Brain microvascular endothelial cell (primary cell): Measurements from ENCODE around the gene ICOSLG.
"Not testable (repeated sequence)": the region's sequence is repeated elsewhere in the genome, so short reads cannot be mapped to it uniquely, and the experiment has no call there.

Source experiments
- DNase-seq: peaks from one replicate; pipeline ENCODE4 v3.0.0-alpha.2; 2020
- H3K27ac ChIP-seq: fragments of 250-450 bp; sonication (Bioruptor Pico); 2 replicates; pipeline ENCODE4 v1.5.1; 2020; ENCODE audit warnings: mild to moderate bottlenecking, moderate library complexity
- H3K27me3 ChIP-seq: fragments of 250-450 bp; sonication (Bioruptor Pico); replicated peaks from 2 replicates; pipeline ENCODE4 v1.5.1; 2020; ENCODE audit warnings: mild to moderate bottlenecking
- H3K36me3 ChIP-seq: fragments of 250-450 bp; sonication (Bioruptor Pico); replicated peaks from 2 replicates; pipeline ENCODE4 v1.5.1; 2020; ENCODE audit warnings: mild to moderate bottlenecking
- H3K4me3 ChIP-seq: 2 replicates; pipeline ENCODE4 v1.5.1; 2011; ENCODE audit warnings: low read depth, mild to moderate bottlenecking, control low read depth, low read length, moderate library complexity
- CTCF ChIP-seq: IDR thresholded peaks from 2 replicates; pipeline ENCODE4 v1.5.1; 2011; ENCODE audit warnings: low read depth, mild to moderate bottlenecking, moderate library complexity, low read length, control low read depth, inconsistent platforms; ENCODE audit errors: missing control alignments
- in situ Hi-C: cut with HindIII; loops from 2 replicates; pipeline ENCODE4 v1.10.0; 2017; ENCODE audit warnings: low sequenced_read_pairs, low pct_ligation_motif_present

Gene ICOSLG

GRCh38 chr21:44285138-44285992 is 44.6 kb upstream of the ICOSLG start, which contains the start of gene AIRE:
Gene AIRE (plus strand): TSS chr21:44285876. CDS start chr21:44286007, 131 bp downstream.
- Histone ChIP-seq H3K36me3 (no peaks in the 10 kb centered on the region), H3K4me3 (peak within 1 kb of the TSS; percentile 15), H3K27me3 (no peaks in the 10 kb centered on the region), H3K27ac (no peak within 1 kb of the TSS)
- no peak for TF ChIP-seq CTCF
- in situ Hi-C loops: no loop called here
- peak; percentile 21 for DNase-seq

GRCh38 chr21:44283948-44284347 is 43.2 kb upstream of the ICOSLG start:
- Histone ChIP-seq H3K27me3 (no peaks in the 10 kb centered on the region), H3K36me3 (no peaks in the 10 kb centered on the region), H3K27ac (no peak overlapping the region), H3K4me3 (no peak overlapping the region)
- no peak for DNase-seq
- in situ Hi-C loops: no loop called here
- TF ChIP-seq CTCF: no peak

- H3K27me3 ChIP-seq, H3K27ac ChIP-seq, H3K4me3 ChIP-seq, in situ Hi-C loops, DNase-seq, H3K36me3 ChIP-seq: not testable (repeated sequence)
Observed at GRCh38 chr21:44283211-44283785, 42.6 kb upstream of the ICOSLG start.

GRCh38 chr21:44282370-44282769 is 41.6 kb upstream of the ICOSLG start:
- no peak for TF ChIP-seq CTCF
- Histone ChIP-seq H3K27me3 (no peaks in the 10 kb centered on the region), H3K27ac (no peak overlapping the region), H3K4me3 (no peak overlapping the region), H3K36me3 (no peaks in the 10 kb centered on the region)
- no peak for DNase-seq
- in situ Hi-C loops: no loop called here

- H3K36me3 ChIP-seq: no peaks in the 10 kb centered on the region
- TF ChIP-seq CTCF: no peak
- H3K27ac ChIP-seq: no peak overlapping the region
- no peaks in the 10 kb centered on the region for H3K27me3 ChIP-seq
- H3K4me3 ChIP-seq: no peak overlapping the region
- in situ Hi-C loops: no loop called here
- no peak for DNase-seq
Observed at GRCh38 chr21:44281801-44282200, 41.1 kb upstream of the ICOSLG start.

GRCh38 chr21:44279354-44280260 is 38.9 kb upstream of the ICOSLG start:
- no peak for DNase-seq
- Histone ChIP-seq H3K27me3 (no peaks in the 10 kb centered on the region), H3K36me3 (no peaks in the 10 kb centered on the region), H3K27ac (no peak overlapping the region), H3K4me3 (no peak overlapping the region)
- in situ Hi-C loops: no loop called here
- TF ChIP-seq CTCF: no peak
